Fibroblast of peridontal ligament (primary cell): Measurements from ENCODE around the gene INPP4B.

Experiments used
- DNase-seq: peaks from one replicate; pipeline ENCODE4 v3.0.0-alpha.2; 2010; ENCODE audit errors: extremely low read depth

The INPP4B gene

GRCh38 chr4:142348613-142349021, 497.5 kb downstream of the INPP4B start:
- no peak for DNase-seq

- no peak for DNase-seq
Measured at GRCh38 chr4:142347241-142347640, 498.9 kb downstream of the INPP4B start.

GRCh38 chr4:142345924-142346323, 500.2 kb downstream of the INPP4B start:
- no peak for DNase-seq

GRCh38 chr4:142341268-142341667, 504.8 kb downstream of the INPP4B start:
- DNase-seq = no peak

GRCh38 chr4:142339053-142339452, 507.0 kb downstream of the INPP4B start:
- no peak for DNase-seq

- DNase-seq = no peak
Measured at GRCh38 chr4:142336251-142336934, 509.7 kb downstream of the INPP4B start.

GRCh38 chr4:142334931-142335330, 511.2 kb downstream of the INPP4B start:
- peak; percentile 40 for DNase-seq

GRCh38 chr4:142331646-142332045, 514.5 kb downstream of the INPP4B start:
- peak; percentile 97 for DNase-seq

- peak; percentile 84 for DNase-seq
Measured at GRCh38 chr4:142331132-142331531, 515.0 kb downstream of the INPP4B start.

GRCh38 chr4:142330311-142330710, 515.8 kb downstream of the INPP4B start:
- DNase-seq = no peak

GRCh38 chr4:142329313-142329712, 516.8 kb downstream of the INPP4B start:
- DNase-seq = no peak

- no peak for DNase-seq
Measured at GRCh38 chr4:142326181-142326580, 519.9 kb downstream of the INPP4B start.

- no peak for DNase-seq
Measured at GRCh38 chr4:142324572-142324971, 521.5 kb downstream of the INPP4B start.

- no peak for DNase-seq
Measured at GRCh38 chr4:142322996-142323395, 523.1 kb downstream of the INPP4B start.

- peak; percentile 19 for DNase-seq
Measured at GRCh38 chr4:142318280-142318679, 527.8 kb downstream of the INPP4B start.

- no peak for DNase-seq
Measured at GRCh38 chr4:142316913-142317312, 529.2 kb downstream of the INPP4B start.

GRCh38 chr4:142316025-142316424, 530.1 kb downstream of the INPP4B start:
- DNase-seq = peak; percentile 8

GRCh38 chr4:142314686-142315085, 531.4 kb downstream of the INPP4B start:
- no peak for DNase-seq

GRCh38 chr4:142314247-142314646, 531.9 kb downstream of the INPP4B start:
- DNase-seq = no peak

- no peak for DNase-seq
Measured at GRCh38 chr4:142312391-142312790, 533.7 kb downstream of the INPP4B start.

- no peak for DNase-seq
Measured at GRCh38 chr4:142311916-142312315, 534.2 kb downstream of the INPP4B start.

GRCh38 chr4:142309772-142310171, 536.3 kb downstream of the INPP4B start:
- no peak for DNase-seq

- no peak for DNase-seq
Measured at GRCh38 chr4:142307857-142308256, 538.2 kb downstream of the INPP4B start.

GRCh38 chr4:142297313-142297712, 548.8 kb downstream of the INPP4B start:
- DNase-seq = no peak
